ENCODE results near the gene PWWP2B.
A peak's percentile ranks its signal among the peaks of the same experiment; 100 is the strongest.
"Not testable (repeated sequence)": the region's sequence is repeated elsewhere in the genome, so short reads cannot be mapped to it uniquely, and the experiment has no call there.

Gene PWWP2B

DNA sequence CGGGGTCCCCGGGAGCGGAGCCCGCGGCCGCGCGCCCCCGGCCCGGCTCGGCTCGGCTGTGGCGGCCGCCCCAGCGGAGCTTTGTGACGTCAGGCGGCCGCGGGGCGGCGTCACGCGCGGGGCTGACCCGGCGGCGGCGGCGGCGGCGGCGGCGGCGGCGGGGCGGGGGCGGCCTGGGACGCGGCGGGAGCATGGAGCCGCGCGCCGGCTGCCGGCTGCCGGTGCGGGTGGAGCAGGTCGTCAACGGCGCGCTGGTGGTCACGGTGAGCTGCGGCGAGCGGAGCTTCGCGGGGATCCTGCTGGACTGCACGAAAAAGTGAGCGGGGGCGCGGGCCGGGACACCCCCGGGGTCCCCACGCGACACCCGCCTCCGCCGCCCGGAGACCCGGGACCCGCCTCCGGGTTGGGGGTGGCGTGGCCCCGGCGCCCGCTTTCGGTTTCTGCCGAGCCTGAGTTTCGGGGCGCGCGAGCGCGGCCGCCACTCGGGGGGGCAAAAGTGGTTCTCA is at the start of gene PWWP2B:
PWWP2B (plus strand) TSS at position 165 of the 506 bp plus-strand sequence; CDS start at position 192, 27 bp downstream.
- H3K27me3 ChIP-seq (ENCODE audit: low read depth, low read length): no peaks in the 10 kb centered on the region
- H3K4me1 ChIP-seq (ENCODE audit: control insufficient read depth in 1 of 2, insufficient read depth in 2 of 2, low read length in 2 of 2): peaks cover 8 to 40% of the 10 kb centered on the region in 2 donors
- no peaks in the 10 kb centered on the region for H3K36me3 ChIP-seq (ENCODE audit: control insufficient read depth in 1 of 2, insufficient read depth in 2 of 2, low read length in 2 of 2)
- H3K4me3 ChIP-seq (ENCODE audit: low read depth in 1 of 2, low read length in 2 of 2): peak within 1 kb of the TSS; percentile 53 to 71
- H3K9me3 ChIP-seq (ENCODE audit: control insufficient read depth in 1 of 2, low read length in 2 of 2): no peaks in the 10 kb centered on the region
- H3K27ac ChIP-seq (ENCODE audit: low read length): peak within 1 kb of the TSS; percentile 39

DNA sequence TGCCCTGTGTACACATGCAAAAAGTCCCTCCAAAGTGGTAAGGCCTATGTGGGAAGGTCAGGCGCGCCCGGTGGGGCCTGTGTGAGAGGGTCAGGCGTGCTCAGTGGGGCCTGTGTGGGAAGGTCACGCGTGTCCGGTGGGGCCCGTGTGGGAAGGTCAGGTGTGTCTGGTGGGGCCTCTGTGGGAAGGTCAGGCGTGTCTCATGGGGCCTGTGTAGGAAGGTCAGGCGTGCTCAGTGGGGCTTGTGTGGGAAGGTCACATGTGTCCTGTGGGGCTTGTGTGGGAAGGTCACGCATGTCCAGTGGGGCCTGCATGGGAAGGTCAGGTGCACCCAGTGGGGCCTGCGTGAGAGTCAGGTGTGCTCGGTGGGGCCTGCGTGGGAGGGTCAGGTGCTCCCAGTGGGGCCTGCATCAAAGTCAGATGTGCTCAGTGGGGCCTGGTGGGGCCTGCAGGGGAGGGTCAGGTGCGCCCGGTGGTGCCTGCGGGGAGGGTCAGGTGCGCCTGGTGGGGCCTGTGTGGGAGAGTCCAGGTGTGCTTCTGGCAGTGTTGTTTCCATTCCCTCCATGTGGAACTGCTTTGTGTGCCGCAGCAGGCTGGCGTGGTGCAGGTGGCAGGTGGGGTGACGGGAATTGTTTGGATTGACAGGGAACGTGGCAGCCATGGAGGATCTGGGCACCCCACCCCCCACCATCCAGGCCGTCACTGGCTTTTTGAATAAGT is 49.6 kb upstream of the PWWP2B start:
- Histone ChIP-seq H3K36me3 (ENCODE audit: control insufficient read depth in 1 of 2, insufficient read depth in 2 of 2, low read length in 2 of 2) (peaks cover 13 to 39% of the 10 kb centered on the region in 2 donors), H3K27ac (ENCODE audit: low read length) (no peak overlapping the region), H3K9me3 (ENCODE audit: control insufficient read depth in 1 of 2, low read length in 2 of 2) (no peaks in the 10 kb centered on the region), H3K27me3 (ENCODE audit: low read depth, low read length) (no peaks in the 10 kb centered on the region), H3K4me3 (ENCODE audit: low read depth in 1 of 2, low read length in 2 of 2) (no peak overlapping the region), H3K4me1 (ENCODE audit: control insufficient read depth in 1 of 2, insufficient read depth in 2 of 2, low read length in 2 of 2) (no peaks in the 10 kb centered on the region)

DNA sequence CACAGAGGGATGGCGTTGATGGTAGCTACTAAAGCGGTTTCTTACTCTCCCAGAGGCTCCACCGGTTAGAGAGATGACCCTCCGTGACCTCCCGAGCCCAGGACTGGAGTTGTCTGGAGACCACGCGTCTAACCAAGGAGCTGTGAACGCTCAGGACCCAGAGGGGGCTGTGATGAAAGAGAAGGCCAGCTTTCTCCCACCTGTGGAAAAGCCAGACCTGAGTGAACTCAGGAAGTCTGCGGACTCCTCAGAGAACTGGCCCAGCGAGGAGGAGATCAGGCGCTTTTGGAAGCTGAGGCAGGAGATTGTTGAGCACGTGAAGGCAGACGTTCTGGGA is 49.1 kb upstream of the PWWP2B start:
- Histone ChIP-seq H3K27me3 (ENCODE audit: low read depth, low read length) (no peaks in the 10 kb centered on the region), H3K4me1 (ENCODE audit: control insufficient read depth in 1 of 2, insufficient read depth in 2 of 2, low read length in 2 of 2) (no peaks in the 10 kb centered on the region), H3K9me3 (ENCODE audit: control insufficient read depth in 1 of 2, low read length in 2 of 2) (no peaks in the 10 kb centered on the region), H3K27ac (ENCODE audit: low read length) (no peak overlapping the region), H3K4me3 (ENCODE audit: low read depth in 1 of 2, low read length in 2 of 2) (no peak overlapping the region), H3K36me3 (ENCODE audit: control insufficient read depth in 1 of 2, insufficient read depth in 2 of 2, low read length in 2 of 2) (peaks cover 13 to 38% of the 10 kb centered on the region in 2 donors)

DNA sequence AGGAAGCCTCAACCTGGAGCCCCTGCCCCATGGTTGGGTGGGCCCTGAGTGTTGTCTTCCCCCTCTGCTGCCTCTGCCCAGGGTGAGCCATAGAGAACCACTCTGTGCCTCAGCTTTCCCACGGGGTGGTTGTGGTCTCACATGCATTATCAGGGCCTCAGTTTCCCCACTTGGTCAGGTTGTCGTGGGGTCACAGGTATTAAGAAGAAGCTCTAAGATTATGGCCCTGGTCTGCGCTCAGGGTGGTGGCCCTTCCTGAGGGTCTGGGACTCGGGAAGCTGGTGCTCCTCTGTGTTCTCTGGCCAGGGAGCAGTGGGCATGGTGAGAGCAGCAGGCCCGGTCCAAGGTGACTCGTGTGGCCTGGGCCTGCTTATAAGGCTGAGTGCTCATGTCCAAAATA is 47.2 kb upstream of the PWWP2B start:
- peaks cover 9 to 33% of the 10 kb centered on the region in 2 donors for H3K36me3 ChIP-seq (ENCODE audit: control insufficient read depth in 1 of 2, insufficient read depth in 2 of 2, low read length in 2 of 2)

GRCh38 chr10:132350391-132350790 is 46.6 kb upstream of the PWWP2B start:
- Histone ChIP-seq H3K27me3 (ENCODE audit: low read depth, low read length) (no peaks in the 10 kb centered on the region), H3K4me3 (ENCODE audit: low read depth in 1 of 2, low read length in 2 of 2) (no peak overlapping the region), H3K36me3 (ENCODE audit: control insufficient read depth in 1 of 2, insufficient read depth in 2 of 2, low read length in 2 of 2) (peaks cover 9 to 28% of the 10 kb centered on the region in 2 donors), H3K4me1 (ENCODE audit: control insufficient read depth in 1 of 2, insufficient read depth in 2 of 2, low read length in 2 of 2) (no peaks in the 10 kb centered on the region), H3K9me3 (ENCODE audit: control insufficient read depth in 1 of 2, low read length in 2 of 2) (no peaks in the 10 kb centered on the region), H3K27ac (ENCODE audit: low read length) (no peak overlapping the region)

More for the DNA sequence above, 47.2 kb upstream of the PWWP2B start:
- H3K9me3 ChIP-seq (ENCODE audit: control insufficient read depth in 1 of 2, low read length in 2 of 2): no peaks in the 10 kb centered on the region
- no peak overlapping the region for H3K27ac ChIP-seq (ENCODE audit: low read length)
- H3K4me1 ChIP-seq (ENCODE audit: control insufficient read depth in 1 of 2, insufficient read depth in 2 of 2, low read length in 2 of 2): no peaks in the 10 kb centered on the region
- no peaks in the 10 kb centered on the region for H3K27me3 ChIP-seq (ENCODE audit: low read depth, low read length)
- H3K4me3 ChIP-seq (ENCODE audit: low read depth in 1 of 2, low read length in 2 of 2): no peak overlapping the region

GRCh38 chr10:132350946-132351345 is 46.1 kb upstream of the PWWP2B start:
- Histone ChIP-seq H3K27ac (ENCODE audit: low read length) (no peak overlapping the region), H3K4me1 (ENCODE audit: control insufficient read depth in 1 of 2, insufficient read depth in 2 of 2, low read length in 2 of 2) (no peaks in the 10 kb centered on the region), H3K9me3 (ENCODE audit: control insufficient read depth in 1 of 2, low read length in 2 of 2) (no peaks in the 10 kb centered on the region), H3K36me3 (ENCODE audit: control insufficient read depth in 1 of 2, insufficient read depth in 2 of 2, low read length in 2 of 2) (peaks cover 14 to 32% of the 10 kb centered on the region in 2 donors), H3K27me3 (ENCODE audit: low read depth, low read length) (no peaks in the 10 kb centered on the region), H3K4me3 (ENCODE audit: low read depth in 1 of 2, low read length in 2 of 2) (no peak overlapping the region)

DNA sequence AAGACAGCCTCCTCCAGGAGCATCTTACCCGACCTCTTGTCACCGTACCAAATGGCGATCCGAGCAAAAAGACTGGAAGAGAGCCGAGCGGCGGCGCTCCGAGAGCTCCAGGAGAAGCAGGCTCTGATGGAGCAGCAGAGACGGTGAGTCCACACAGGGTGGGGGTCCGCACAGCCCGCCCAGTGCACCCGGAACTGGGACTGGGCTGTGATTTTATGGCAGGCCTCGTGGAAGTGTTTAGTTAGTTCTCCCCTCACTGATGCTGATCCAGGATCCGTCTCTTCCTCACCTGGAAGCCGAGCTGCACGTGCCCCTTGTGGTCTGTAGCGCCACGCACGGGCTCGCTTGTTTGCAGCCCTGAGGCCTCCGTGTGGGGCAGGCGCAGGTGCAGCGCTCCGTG is 45.4 kb upstream of the PWWP2B start:
- H3K27me3 ChIP-seq (ENCODE audit: low read depth, low read length): no peaks in the 10 kb centered on the region
- no peaks in the 10 kb centered on the region for H3K9me3 ChIP-seq (ENCODE audit: control insufficient read depth in 1 of 2, low read length in 2 of 2)
- H3K4me1 ChIP-seq (ENCODE audit: control insufficient read depth in 1 of 2, insufficient read depth in 2 of 2, low read length in 2 of 2): no peaks in the 10 kb centered on the region
- no peak overlapping the region for H3K4me3 ChIP-seq (ENCODE audit: low read depth in 1 of 2, low read length in 2 of 2)
- H3K36me3 ChIP-seq (ENCODE audit: control insufficient read depth in 1 of 2, insufficient read depth in 2 of 2, low read length in 2 of 2): peaks cover 14 to 35% of the 10 kb centered on the region in 2 donors
- H3K27ac ChIP-seq (ENCODE audit: low read length): no peak overlapping the region

DNA sequence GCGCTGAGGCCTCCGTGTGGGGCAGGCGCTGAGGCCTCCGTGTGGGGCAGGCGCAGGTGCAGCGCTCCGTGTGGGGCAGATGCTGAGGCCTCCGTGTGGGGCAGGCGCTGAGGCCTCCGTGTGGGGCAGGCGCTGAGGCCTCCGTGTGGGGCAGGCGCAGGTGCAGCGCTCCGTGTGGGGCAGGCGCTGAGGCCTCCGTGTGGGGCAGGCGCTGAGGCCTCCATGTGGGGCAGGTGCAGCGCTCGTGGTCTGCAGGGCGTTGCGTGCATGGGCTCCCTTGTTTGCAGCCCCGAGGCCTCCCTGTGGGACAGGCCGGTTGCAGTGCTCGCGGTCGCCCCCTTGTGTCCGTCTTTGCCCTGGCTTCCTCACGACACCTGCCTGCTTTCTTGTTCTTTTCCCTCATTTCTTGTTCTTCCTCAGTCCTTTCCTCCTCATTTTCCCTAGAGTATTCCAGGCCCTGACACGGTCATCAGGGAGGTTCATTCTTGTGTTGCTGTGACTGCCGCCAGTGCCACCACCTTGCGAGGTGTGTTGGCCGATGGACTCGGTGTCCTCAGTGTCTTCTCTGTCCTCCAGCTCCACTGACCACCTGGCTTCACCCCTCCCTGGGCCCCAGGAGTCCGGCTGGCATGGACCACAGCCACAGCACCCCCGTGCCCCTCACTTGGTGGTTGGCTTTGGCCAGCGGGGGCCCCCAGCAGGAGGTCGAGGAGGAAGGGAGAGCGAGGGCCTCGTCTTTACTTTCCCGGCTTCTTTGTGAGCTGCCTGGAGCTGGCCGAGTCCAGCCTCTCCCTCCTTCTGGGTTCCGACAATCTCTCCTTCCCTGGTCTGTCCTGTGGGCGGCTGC is 44.3 kb upstream of the PWWP2B start:
- not testable (repeated sequence) for H3K4me3 ChIP-seq (ENCODE audit: low read depth in 1 of 2, low read length in 2 of 2); H3K27ac ChIP-seq (ENCODE audit: low read length); H3K27me3 ChIP-seq (ENCODE audit: low read depth, low read length); H3K9me3 ChIP-seq (ENCODE audit: control insufficient read depth in 1 of 2, low read length in 2 of 2); H3K4me1 ChIP-seq (ENCODE audit: control insufficient read depth in 1 of 2, insufficient read depth in 2 of 2, low read length in 2 of 2)
- H3K36me3 ChIP-seq (ENCODE audit: control insufficient read depth in 1 of 2, insufficient read depth in 2 of 2, low read length in 2 of 2): peaks cover 14 to 41% of the 10 kb centered on the region in 2 donors

- H3K9me3 ChIP-seq (ENCODE audit: control insufficient read depth in 1 of 2, low read length in 2 of 2): no peaks in the 10 kb centered on the region
- H3K4me3 ChIP-seq (ENCODE audit: low read depth in 1 of 2, low read length in 2 of 2): no peak overlapping the region
- no peak overlapping the region for H3K27ac ChIP-seq (ENCODE audit: low read length)
- H3K4me1 ChIP-seq (ENCODE audit: control insufficient read depth in 1 of 2, insufficient read depth in 2 of 2, low read length in 2 of 2): no peaks in the 10 kb centered on the region
- H3K27me3 ChIP-seq (ENCODE audit: low read depth, low read length): no peaks in the 10 kb centered on the region
- peaks cover 12 to 34% of the 10 kb centered on the region in 2 donors for H3K36me3 ChIP-seq (ENCODE audit: control insufficient read depth in 1 of 2, insufficient read depth in 2 of 2, low read length in 2 of 2)
Measured at GRCh38 chr10:132353456-132354355, 43.3 kb upstream of the PWWP2B start.

- Histone ChIP-seq H3K4me3 (ENCODE audit: low read depth in 1 of 2, low read length in 2 of 2) (no peak overlapping the region), H3K4me1 (ENCODE audit: control insufficient read depth in 1 of 2, insufficient read depth in 2 of 2, low read length in 2 of 2) (no peaks in the 10 kb centered on the region), H3K36me3 (ENCODE audit: control insufficient read depth in 1 of 2, insufficient read depth in 2 of 2, low read length in 2 of 2) (peaks cover 5 to 27% of the 10 kb centered on the region in 2 donors), H3K9me3 (ENCODE audit: control insufficient read depth in 1 of 2, low read length in 2 of 2) (no peaks in the 10 kb centered on the region), H3K27me3 (ENCODE audit: low read depth, low read length) (no peaks in the 10 kb centered on the region), H3K27ac (ENCODE audit: low read length) (no peak overlapping the region)
Measured at GRCh38 chr10:132354356-132355094, 42.5 kb upstream of the PWWP2B start.
